ENCODE results near the gene CDH4.

CDH4 gene

GRCh38 chr20:61379898-61380544 lies 128.0 kb downstream of the CDH4 start:
- Histone ChIP-seq H3K4me3 (ENCODE audit: low read length in 2 of 2) (no peak overlapping the region), H3K9ac (ENCODE audit: low read depth in 1 of 2, low read length in 2 of 2) (no peak overlapping the region), H3K36me3 (ENCODE audit: control insufficient read depth in 2 of 2, insufficient read depth in 2 of 2, low read length in 2 of 2) (no peaks in the 10 kb centered on the region), H3K9me3 (ENCODE audit: control insufficient read depth in 2 of 2, low read length in 2 of 2) (peaks cover 0 to 4% of the 10 kb centered on the region in 2 donors), H3K27ac (ENCODE audit: low read depth in 2 of 2, low read length in 2 of 2) (no peak overlapping the region), H3K4me1 (ENCODE audit: control insufficient read depth in 2 of 2, insufficient read depth in 2 of 2, low read length in 2 of 2) (no peaks in the 10 kb centered on the region), H3K27me3 (ENCODE audit: control insufficient read depth in 2 of 2, insufficient read depth in 2 of 2, low read length in 2 of 2) (no peaks in the 10 kb centered on the region)

- Histone ChIP-seq H3K9me3 (ENCODE audit: control insufficient read depth in 2 of 2, low read length in 2 of 2) (peaks cover 0 to 4% of the 10 kb centered on the region in 2 donors), H3K27ac (ENCODE audit: low read depth in 2 of 2, low read length in 2 of 2) (no peak overlapping the region), H3K27me3 (ENCODE audit: control insufficient read depth in 2 of 2, insufficient read depth in 2 of 2, low read length in 2 of 2) (no peaks in the 10 kb centered on the region), H3K9ac (ENCODE audit: low read depth in 1 of 2, low read length in 2 of 2) (no peak overlapping the region), H3K4me1 (ENCODE audit: control insufficient read depth in 2 of 2, insufficient read depth in 2 of 2, low read length in 2 of 2) (no peaks in the 10 kb centered on the region), H3K36me3 (ENCODE audit: control insufficient read depth in 2 of 2, insufficient read depth in 2 of 2, low read length in 2 of 2) (no peaks in the 10 kb centered on the region), H3K4me3 (ENCODE audit: low read length in 2 of 2) (no peak overlapping the region)
Observed at GRCh38 chr20:61380545-61380915, 128.5 kb downstream of the CDH4 start.

GRCh38 chr20:61382194-61382593 lies 130.1 kb downstream of the CDH4 start:
- no peak overlapping the region for H3K27ac ChIP-seq (ENCODE audit: low read depth in 2 of 2, low read length in 2 of 2)
- no peaks in the 10 kb centered on the region for H3K36me3 ChIP-seq (ENCODE audit: control insufficient read depth in 2 of 2, insufficient read depth in 2 of 2, low read length in 2 of 2)
- H3K27me3 ChIP-seq (ENCODE audit: control insufficient read depth in 2 of 2, insufficient read depth in 2 of 2, low read length in 2 of 2) = no peaks in the 10 kb centered on the region
- H3K9ac ChIP-seq (ENCODE audit: low read depth in 1 of 2, low read length in 2 of 2) = no peak overlapping the region
- no peak overlapping the region for H3K4me3 ChIP-seq (ENCODE audit: low read length in 2 of 2)
- H3K9me3 ChIP-seq (ENCODE audit: control insufficient read depth in 2 of 2, low read length in 2 of 2) = no peaks in the 10 kb centered on the region
- no peaks in the 10 kb centered on the region for H3K4me1 ChIP-seq (ENCODE audit: control insufficient read depth in 2 of 2, insufficient read depth in 2 of 2, low read length in 2 of 2)

- H3K9ac ChIP-seq (ENCODE audit: low read depth in 1 of 2, low read length in 2 of 2) = no peak overlapping the region
- H3K4me1 ChIP-seq (ENCODE audit: control insufficient read depth in 2 of 2, insufficient read depth in 2 of 2, low read length in 2 of 2) = no peaks in the 10 kb centered on the region
- H3K27me3 ChIP-seq (ENCODE audit: control insufficient read depth in 2 of 2, insufficient read depth in 2 of 2, low read length in 2 of 2) = no peaks in the 10 kb centered on the region
- H3K36me3 ChIP-seq (ENCODE audit: control insufficient read depth in 2 of 2, insufficient read depth in 2 of 2, low read length in 2 of 2) = no peaks in the 10 kb centered on the region
- H3K4me3 ChIP-seq (ENCODE audit: low read length in 2 of 2) = no peak overlapping the region
- no peak overlapping the region for H3K27ac ChIP-seq (ENCODE audit: low read depth in 2 of 2, low read length in 2 of 2)
- no peaks in the 10 kb centered on the region for H3K9me3 ChIP-seq (ENCODE audit: control insufficient read depth in 2 of 2, low read length in 2 of 2)
Observed at GRCh38 chr20:61385296-61385695, 133.2 kb downstream of the CDH4 start.

- Histone ChIP-seq H3K9me3 (ENCODE audit: control insufficient read depth in 2 of 2, low read length in 2 of 2) (no peaks in the 10 kb centered on the region), H3K9ac (ENCODE audit: low read depth in 1 of 2, low read length in 2 of 2) (no peak overlapping the region), H3K36me3 (ENCODE audit: control insufficient read depth in 2 of 2, insufficient read depth in 2 of 2, low read length in 2 of 2) (no peaks in the 10 kb centered on the region), H3K4me3 (ENCODE audit: low read length in 2 of 2) (no peak overlapping the region), H3K27ac (ENCODE audit: low read depth in 2 of 2, low read length in 2 of 2) (no peak overlapping the region), H3K4me1 (ENCODE audit: control insufficient read depth in 2 of 2, insufficient read depth in 2 of 2, low read length in 2 of 2) (no peaks in the 10 kb centered on the region), H3K27me3 (ENCODE audit: control insufficient read depth in 2 of 2, insufficient read depth in 2 of 2, low read length in 2 of 2) (no peaks in the 10 kb centered on the region)
Observed at GRCh38 chr20:61385731-61386130, 133.7 kb downstream of the CDH4 start.

- Histone ChIP-seq H3K9me3 (ENCODE audit: control insufficient read depth in 2 of 2, low read length in 2 of 2) (no peaks in the 10 kb centered on the region), H3K36me3 (ENCODE audit: control insufficient read depth in 2 of 2, insufficient read depth in 2 of 2, low read length in 2 of 2) (no peaks in the 10 kb centered on the region), H3K9ac (ENCODE audit: low read depth in 1 of 2, low read length in 2 of 2) (no peak overlapping the region), H3K27ac (ENCODE audit: low read depth in 2 of 2, low read length in 2 of 2) (no peak overlapping the region), H3K4me1 (ENCODE audit: control insufficient read depth in 2 of 2, insufficient read depth in 2 of 2, low read length in 2 of 2) (no peaks in the 10 kb centered on the region), H3K4me3 (ENCODE audit: low read length in 2 of 2) (no peak overlapping the region), H3K27me3 (ENCODE audit: control insufficient read depth in 2 of 2, insufficient read depth in 2 of 2, low read length in 2 of 2) (no peaks in the 10 kb centered on the region)
Observed at GRCh38 chr20:61387204-61387953, 135.3 kb downstream of the CDH4 start.

- Histone ChIP-seq H3K9ac (ENCODE audit: low read depth in 1 of 2, low read length in 2 of 2) (no peak overlapping the region), H3K4me1 (ENCODE audit: control insufficient read depth in 2 of 2, insufficient read depth in 2 of 2, low read length in 2 of 2) (no peaks in the 10 kb centered on the region), H3K27me3 (ENCODE audit: control insufficient read depth in 2 of 2, insufficient read depth in 2 of 2, low read length in 2 of 2) (no peaks in the 10 kb centered on the region), H3K9me3 (ENCODE audit: control insufficient read depth in 2 of 2, low read length in 2 of 2) (no peaks in the 10 kb centered on the region), H3K27ac (ENCODE audit: low read depth in 2 of 2, low read length in 2 of 2) (no peak overlapping the region), H3K36me3 (ENCODE audit: control insufficient read depth in 2 of 2, insufficient read depth in 2 of 2, low read length in 2 of 2) (no peaks in the 10 kb centered on the region), H3K4me3 (ENCODE audit: low read length in 2 of 2) (no peak overlapping the region)
Observed at GRCh38 chr20:61387954-61388348, 135.9 kb downstream of the CDH4 start.

GRCh38 chr20:61389077-61389476 lies 137.0 kb downstream of the CDH4 start:
- Histone ChIP-seq H3K9ac (ENCODE audit: low read depth in 1 of 2, low read length in 2 of 2) (no peak overlapping the region), H3K27ac (ENCODE audit: low read depth in 2 of 2, low read length in 2 of 2) (no peak overlapping the region), H3K9me3 (ENCODE audit: control insufficient read depth in 2 of 2, low read length in 2 of 2) (no peaks in the 10 kb centered on the region), H3K36me3 (ENCODE audit: control insufficient read depth in 2 of 2, insufficient read depth in 2 of 2, low read length in 2 of 2) (no peaks in the 10 kb centered on the region), H3K4me3 (ENCODE audit: low read length in 2 of 2) (no peak overlapping the region), H3K4me1 (ENCODE audit: control insufficient read depth in 2 of 2, insufficient read depth in 2 of 2, low read length in 2 of 2) (no peaks in the 10 kb centered on the region), H3K27me3 (ENCODE audit: control insufficient read depth in 2 of 2, insufficient read depth in 2 of 2, low read length in 2 of 2) (no peaks in the 10 kb centered on the region)

- H3K4me1 ChIP-seq (ENCODE audit: control insufficient read depth in 2 of 2, insufficient read depth in 2 of 2, low read length in 2 of 2) = no peaks in the 10 kb centered on the region
- H3K4me3 ChIP-seq (ENCODE audit: low read length in 2 of 2) = no peak overlapping the region
- H3K9ac ChIP-seq (ENCODE audit: low read depth in 1 of 2, low read length in 2 of 2) = no peak overlapping the region
- no peaks in the 10 kb centered on the region for H3K9me3 ChIP-seq (ENCODE audit: control insufficient read depth in 2 of 2, low read length in 2 of 2)
- H3K36me3 ChIP-seq (ENCODE audit: control insufficient read depth in 2 of 2, insufficient read depth in 2 of 2, low read length in 2 of 2) = no peaks in the 10 kb centered on the region
- H3K27me3 ChIP-seq (ENCODE audit: control insufficient read depth in 2 of 2, insufficient read depth in 2 of 2, low read length in 2 of 2) = no peaks in the 10 kb centered on the region
- no peak overlapping the region for H3K27ac ChIP-seq (ENCODE audit: low read depth in 2 of 2, low read length in 2 of 2)
Observed at GRCh38 chr20:61391185-61391584, 139.1 kb downstream of the CDH4 start.

- no peak overlapping the region for H3K9ac ChIP-seq (ENCODE audit: low read depth in 1 of 2, low read length in 2 of 2)
- H3K36me3 ChIP-seq (ENCODE audit: control insufficient read depth in 2 of 2, insufficient read depth in 2 of 2, low read length in 2 of 2) = no peaks in the 10 kb centered on the region
- no peak overlapping the region for H3K27ac ChIP-seq (ENCODE audit: low read depth in 2 of 2, low read length in 2 of 2)
- no peaks in the 10 kb centered on the region for H3K27me3 ChIP-seq (ENCODE audit: control insufficient read depth in 2 of 2, insufficient read depth in 2 of 2, low read length in 2 of 2)
- H3K4me1 ChIP-seq (ENCODE audit: control insufficient read depth in 2 of 2, insufficient read depth in 2 of 2, low read length in 2 of 2) = no peaks in the 10 kb centered on the region
- H3K4me3 ChIP-seq (ENCODE audit: low read length in 2 of 2) = no peak overlapping the region
- H3K9me3 ChIP-seq (ENCODE audit: control insufficient read depth in 2 of 2, low read length in 2 of 2) = no peaks in the 10 kb centered on the region
Observed at GRCh38 chr20:61391812-61392520, 139.9 kb downstream of the CDH4 start.

Measured in mucosa of rectum (tissue), 2 donors.